Measurements from ENCODE around the gene MAJIN. TPM values are rescaled to one million over a fixed set of nuclear protein-coding genes. Genes with fewer than 3 reads are reported as not detected.

MAJIN gene
- total and polyA plus RNA-seq, 9 of the 15 experiments (the other 6 are each of a cell fraction or from before 2014, with no cell fraction given), result 0.17 to 0.83 (median 0.24) TPM; not detected in 2

- Histone ChIP-seq H4K20me1 (replicated peaks; ENCODE audit: control insufficient read depth, insufficient read depth, low read length) (no peaks in the 10 kb centered on the region), H3K9me1 (ENCODE audit: control insufficient read depth, insufficient read depth, low read length) (no peaks in the 10 kb centered on the region), H3K27ac (ENCODE audit: extremely low read depth, low read depth, low read length) (no peak overlapping the region), H3K4me3 (no peak overlapping the region), H3K9ac (ENCODE audit: insufficient read depth in 1 of 2, low read depth in 2 of 2, low read length in 2 of 2) (peak overlapping the region in 1 of 2 experiments; percentile 76; a peak in 1 of 4 replicates), H3K9me3 (replicated peaks; ENCODE audit: control insufficient read depth, insufficient read depth, low read depth, low read length) (no peaks in the 10 kb centered on the region), H3K4me1 (replicated peaks in 1 of 2; ENCODE audit: control insufficient read depth in 2 of 2, insufficient read depth in 2 of 2, low read length in 2 of 2) (peaks cover 0 to 3% of the 10 kb centered on the region in 2 experiments; a peak in 2 of 5 replicates), H3K27me3 (ENCODE audit: control insufficient read depth in 2 of 2, insufficient read depth in 2 of 2, low read length in 2 of 2) (no peaks in the 10 kb centered on the region), H3K4me2 (ENCODE audit: insufficient read depth, low read length) (peak overlapping the region; percentile 6; the same call in 1 of the 2 replicates), H2AFZ (ENCODE audit: low read depth, low read length) (peak overlapping the region; percentile 63), H3K36me3 (ENCODE audit: control insufficient read depth, insufficient read depth, low read length) (no peaks in the 10 kb centered on the region), H3K79me2 (ENCODE audit: control insufficient read depth, insufficient read depth, low read length) (no peaks in the 10 kb centered on the region)
- FAIRE-seq, result peak; percentile 68
- ChIA-PET CTCF (ENCODE audit: low intra/inter-chr PET ratio) (no interaction called here), POLR2A (interaction anchor here (0.6 to 1.5 kb wide), 3 partner anchors 16 to 106 kb away, joined by 3 to 4 read pairs (median 4); partner anchors contain the start of gene BATF2)
- no TSS peak for BruUV-seq (replicated peaks)
- intact Hi-C loops (cut with micrococcal nuclease) (loop anchor here (2.0 kb wide), 1 partner anchor 49 kb away; the partner anchor contains the start of gene BATF2), in situ Hi-C loops (cut with MboI) (no loop called here)
- WGBS (ENCODE audit: insufficient coverage, low coverage, missing lambda C conversion rate), result 11% methylated on average over 5 of the region's 5 CpGs
- peak in 3 of 4 experiments; percentile 33 to 51 (median 33) for DNase-seq (ENCODE audit: extremely low read depth in 1 of 4, low spot score in 3 of 4)
- ATAC-seq, result peak; percentile 96
- TF ChIP-seq, protein P1, sequence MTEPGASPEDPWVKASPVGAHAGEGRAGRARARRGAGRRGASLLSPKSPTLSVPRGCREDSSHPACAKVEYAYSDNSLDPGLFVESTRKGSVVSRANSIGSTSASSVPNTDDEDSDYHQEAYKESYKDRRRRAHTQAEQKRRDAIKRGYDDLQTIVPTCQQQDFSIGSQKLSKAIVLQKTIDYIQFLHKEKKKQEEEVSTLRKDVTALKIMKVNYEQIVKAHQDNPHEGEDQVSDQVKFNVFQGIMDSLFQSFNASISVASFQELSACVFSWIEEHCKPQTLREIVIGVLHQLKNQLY (CRISPR knock-in tag; conservative IDR thresholded peaks at IDR 0.05), result no peak
- TF ChIP-seq NELFE (IDR thresholded peaks at IDR 0.05; ENCODE audit: insufficient read depth, insufficient read length) (no peak), ZNF274 (IDR thresholded peaks at IDR 0.05; ENCODE audit: borderline replicate concordance, low read depth, low read length) (no peak), KDM5B (IDR thresholded peaks at IDR 0.05; ENCODE audit: insufficient replicate concordance, low read depth, low read length) (no peak), ZNF212 (CRISPR knock-in tag; IDR thresholded peaks at IDR 0.05) (no peak), NR4A1 (CRISPR knock-in tag; IDR thresholded peaks at IDR 0.05) (no peak), NR4A1 (tag; IDR thresholded peaks at IDR 0.05) (no peak), BRD9 (IDR thresholded peaks at IDR 0.05; ENCODE audit: low read depth, partially characterized antibody) (no peak), SRF (CRISPR knock-in tag; IDR thresholded peaks at IDR 0.05) (no peak), TBL1XR1 (IDR thresholded peaks at IDR 0.05; ENCODE audit: low read length in 2 of 2) (no peak), NONO (IDR thresholded peaks at IDR 0.05; ENCODE audit: low read depth in 2 of 2, low read length in 1 of 2) (no peak), ZBED1 (IDR thresholded peaks at IDR 0.05) (no peak), L3MBTL2 (IDR thresholded peaks at IDR 0.05) (peak; percentile 24; the same call in 1 of the 2 replicates)
- TF ChIP-seq, protein P2, sequence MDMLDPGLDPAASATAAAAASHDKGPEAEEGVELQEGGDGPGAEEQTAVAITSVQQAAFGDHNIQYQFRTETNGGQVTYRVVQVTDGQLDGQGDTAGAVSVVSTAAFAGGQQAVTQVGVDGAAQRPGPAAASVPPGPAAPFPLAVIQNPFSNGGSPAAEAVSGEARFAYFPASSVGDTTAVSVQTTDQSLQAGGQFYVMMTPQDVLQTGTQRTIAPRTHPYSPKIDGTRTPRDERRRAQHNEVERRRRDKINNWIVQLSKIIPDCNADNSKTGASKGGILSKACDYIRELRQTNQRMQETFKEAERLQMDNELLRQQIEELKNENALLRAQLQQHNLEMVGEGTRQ (CRISPR knock-in tag; IDR thresholded peaks at IDR 0.05), result no peak
- TF ChIP-seq, protein P3, sequence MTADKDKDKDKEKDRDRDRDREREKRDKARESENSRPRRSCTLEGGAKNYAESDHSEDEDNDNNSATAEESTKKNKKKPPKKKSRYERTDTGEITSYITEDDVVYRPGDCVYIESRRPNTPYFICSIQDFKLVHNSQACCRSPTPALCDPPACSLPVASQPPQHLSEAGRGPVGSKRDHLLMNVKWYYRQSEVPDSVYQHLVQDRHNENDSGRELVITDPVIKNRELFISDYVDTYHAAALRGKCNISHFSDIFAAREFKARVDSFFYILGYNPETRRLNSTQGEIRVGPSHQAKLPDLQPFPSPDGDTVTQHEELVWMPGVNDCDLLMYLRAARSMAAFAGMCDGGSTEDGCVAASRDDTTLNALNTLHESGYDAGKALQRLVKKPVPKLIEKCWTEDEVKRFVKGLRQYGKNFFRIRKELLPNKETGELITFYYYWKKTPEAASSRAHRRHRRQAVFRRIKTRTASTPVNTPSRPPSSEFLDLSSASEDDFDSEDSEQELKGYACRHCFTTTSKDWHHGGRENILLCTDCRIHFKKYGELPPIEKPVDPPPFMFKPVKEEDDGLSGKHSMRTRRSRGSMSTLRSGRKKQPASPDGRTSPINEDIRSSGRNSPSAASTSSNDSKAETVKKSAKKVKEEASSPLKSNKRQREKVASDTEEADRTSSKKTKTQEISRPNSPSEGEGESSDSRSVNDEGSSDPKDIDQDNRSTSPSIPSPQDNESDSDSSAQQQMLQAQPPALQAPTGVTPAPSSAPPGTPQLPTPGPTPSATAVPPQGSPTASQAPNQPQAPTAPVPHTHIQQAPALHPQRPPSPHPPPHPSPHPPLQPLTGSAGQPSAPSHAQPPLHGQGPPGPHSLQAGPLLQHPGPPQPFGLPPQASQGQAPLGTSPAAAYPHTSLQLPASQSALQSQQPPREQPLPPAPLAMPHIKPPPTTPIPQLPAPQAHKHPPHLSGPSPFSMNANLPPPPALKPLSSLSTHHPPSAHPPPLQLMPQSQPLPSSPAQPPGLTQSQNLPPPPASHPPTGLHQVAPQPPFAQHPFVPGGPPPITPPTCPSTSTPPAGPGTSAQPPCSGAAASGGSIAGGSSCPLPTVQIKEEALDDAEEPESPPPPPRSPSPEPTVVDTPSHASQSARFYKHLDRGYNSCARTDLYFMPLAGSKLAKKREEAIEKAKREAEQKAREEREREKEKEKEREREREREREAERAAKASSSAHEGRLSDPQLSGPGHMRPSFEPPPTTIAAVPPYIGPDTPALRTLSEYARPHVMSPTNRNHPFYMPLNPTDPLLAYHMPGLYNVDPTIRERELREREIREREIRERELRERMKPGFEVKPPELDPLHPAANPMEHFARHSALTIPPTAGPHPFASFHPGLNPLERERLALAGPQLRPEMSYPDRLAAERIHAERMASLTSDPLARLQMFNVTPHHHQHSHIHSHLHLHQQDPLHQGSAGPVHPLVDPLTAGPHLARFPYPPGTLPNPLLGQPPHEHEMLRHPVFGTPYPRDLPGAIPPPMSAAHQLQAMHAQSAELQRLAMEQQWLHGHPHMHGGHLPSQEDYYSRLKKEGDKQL (CRISPR knock-in tag; IDR thresholded peaks at IDR 0.05; ENCODE audit: borderline replicate concordance), result no peak
Observed at GRCh38 chr11:64947208-64947814, 24.6 kb downstream of the MAJIN start.

Data from K562 (cell line).